ENCODE results near the gene PIEZO2. TPM values are rescaled to one million over a fixed set of nuclear protein-coding genes. Genes with fewer than 3 reads are reported as not detected.

The PIEZO2 gene
- total RNA-seq, 4 donors from 2014 or later: 0.18 to 3.0 (median 0.21) TPM

GRCh38 chr18:11034884-11035283 lies 114.5 kb downstream of the PIEZO2 start:
- intact Hi-C loops (cut with DNase I; ENCODE audit: low total_unique reads): no loop called here
- DNase-seq: no peak
- in situ Hi-C loops (cut with MboI; ENCODE audit: low sequenced_read_pairs in 4 of 4): loop anchor here in 2 of 4 donors (25.0 kb wide), 2 partner anchors 173 to 527 kb away; no protein-coding TSS in a partner anchor
- TF ChIP-seq POLR2A (IDR thresholded peaks at IDR 0.05) (no peak), CTCF (IDR thresholded peaks at IDR 0.05 in 4 of 5, conservative IDR thresholded peaks at IDR 0.05 in 1 of 5) (no peak)
- Histone ChIP-seq H3K27ac (no peak overlapping the region), H3K27me3 (no peaks in the 10 kb centered on the region), H3K4me1 (no peaks in the 10 kb centered on the region), H3K4me3 (no peak overlapping the region), H3K9me3 (no peaks in the 10 kb centered on the region), H3K36me3 (no peaks in the 10 kb centered on the region)
- ATAC-seq: no peak

- H3K4me3 ChIP-seq: no peak overlapping the region
- H3K9me3 ChIP-seq: no peaks in the 10 kb centered on the region
- no peak for ATAC-seq
- no peaks in the 10 kb centered on the region for H3K36me3 ChIP-seq
- H3K27me3 ChIP-seq: no peaks in the 10 kb centered on the region
- H3K27ac ChIP-seq: no peak overlapping the region
- no peaks in the 10 kb centered on the region for H3K4me1 ChIP-seq
- no peak for TF ChIP-seq CTCF (IDR thresholded peaks at IDR 0.05 in 4 of 5, conservative IDR thresholded peaks at IDR 0.05 in 1 of 5)
- no peak for TF ChIP-seq POLR2A (IDR thresholded peaks at IDR 0.05)
- in situ Hi-C loops (cut with MboI; ENCODE audit: low sequenced_read_pairs in 4 of 4): loop anchor here in 2 of 4 donors (25.0 kb wide), 2 partner anchors 171 to 529 kb away; no protein-coding TSS in a partner anchor
- no peak for DNase-seq
- intact Hi-C loops (cut with DNase I; ENCODE audit: low total_unique reads): no loop called here
These were observed 115.9 kb downstream of the PIEZO2 start for GRCh38 chr18:11033503-11033902.

GRCh38 chr18:11031966-11032365 lies 117.4 kb downstream of the PIEZO2 start:
- TF ChIP-seq POLR2A (IDR thresholded peaks at IDR 0.05) (no peak), CTCF (IDR thresholded peaks at IDR 0.05 in 4 of 5, conservative IDR thresholded peaks at IDR 0.05 in 1 of 5) (no peak)
- DNase-seq (no peak), ATAC-seq (no peak)
- intact Hi-C loops (cut with DNase I; ENCODE audit: low total_unique reads) (no loop called here), in situ Hi-C loops (cut with MboI; ENCODE audit: low sequenced_read_pairs in 4 of 4) (loop anchor here in 2 of 4 donors (25.0 kb wide), 2 partner anchors 170 to 530 kb away; no protein-coding TSS in a partner anchor)
- no peaks in the 10 kb centered on the region for H3K36me3 ChIP-seq
- no peak overlapping the region for H3K4me3 ChIP-seq
- H3K9me3 ChIP-seq: no peaks in the 10 kb centered on the region
- H3K4me1 ChIP-seq: no peaks in the 10 kb centered on the region
- H3K27me3 ChIP-seq: no peaks in the 10 kb centered on the region
- H3K27ac ChIP-seq: no peak overlapping the region

GRCh38 chr18:11029021-11029420 lies 120.3 kb downstream of the PIEZO2 start:
- TF ChIP-seq POLR2A (IDR thresholded peaks at IDR 0.05) (no peak), CTCF (IDR thresholded peaks at IDR 0.05 in 4 of 5, conservative IDR thresholded peaks at IDR 0.05 in 1 of 5) (no peak)
- Histone ChIP-seq H3K9me3 (no peaks in the 10 kb centered on the region), H3K27ac (no peak overlapping the region), H3K4me3 (no peak overlapping the region), H3K4me1 (no peaks in the 10 kb centered on the region), H3K36me3 (no peaks in the 10 kb centered on the region), H3K27me3 (no peaks in the 10 kb centered on the region)
- intact Hi-C loops (cut with DNase I; ENCODE audit: low total_unique reads) (no loop called here), in situ Hi-C loops (cut with MboI; ENCODE audit: low sequenced_read_pairs in 4 of 4) (loop anchor here in 2 of 4 donors (25.0 kb wide), 2 partner anchors 167 to 533 kb away; no protein-coding TSS in a partner anchor)
- ATAC-seq: no peak
- DNase-seq: no peak

GRCh38 chr18:11027862-11028261 lies 121.5 kb downstream of the PIEZO2 start:
- ATAC-seq (no peak), DNase-seq (no peak)
- TF ChIP-seq CTCF (IDR thresholded peaks at IDR 0.05 in 4 of 5, conservative IDR thresholded peaks at IDR 0.05 in 1 of 5): no peak
- TF ChIP-seq POLR2A (IDR thresholded peaks at IDR 0.05): no peak
- intact Hi-C loops (cut with DNase I; ENCODE audit: low total_unique reads): no loop called here
- no peak overlapping the region for H3K4me3 ChIP-seq
- in situ Hi-C loops (cut with MboI; ENCODE audit: low sequenced_read_pairs in 4 of 4): loop anchor here in 2 of 4 donors (25.0 kb wide), 2 partner anchors 166 to 534 kb away; no protein-coding TSS in a partner anchor
- H3K27me3 ChIP-seq: no peaks in the 10 kb centered on the region
- H3K36me3 ChIP-seq: no peaks in the 10 kb centered on the region
- H3K9me3 ChIP-seq: no peaks in the 10 kb centered on the region
- no peaks in the 10 kb centered on the region for H3K4me1 ChIP-seq
- H3K27ac ChIP-seq: no peak overlapping the region
